ENCODE results near the gene WAPL.
"Not testable (repeated sequence)": the region's sequence is repeated elsewhere in the genome, so short reads cannot be mapped to it uniquely, and the experiment has no call there.

WAPL gene

GRCh38 chr10:86521678-86522509 is at the start of gene WAPL:
TSS of gene WAPL (minus strand) at chr10:86521792. CDS start at chr10:86518069, 3,723 bp downstream.
- peak; percentile 71 for DNase-seq

DNA sequence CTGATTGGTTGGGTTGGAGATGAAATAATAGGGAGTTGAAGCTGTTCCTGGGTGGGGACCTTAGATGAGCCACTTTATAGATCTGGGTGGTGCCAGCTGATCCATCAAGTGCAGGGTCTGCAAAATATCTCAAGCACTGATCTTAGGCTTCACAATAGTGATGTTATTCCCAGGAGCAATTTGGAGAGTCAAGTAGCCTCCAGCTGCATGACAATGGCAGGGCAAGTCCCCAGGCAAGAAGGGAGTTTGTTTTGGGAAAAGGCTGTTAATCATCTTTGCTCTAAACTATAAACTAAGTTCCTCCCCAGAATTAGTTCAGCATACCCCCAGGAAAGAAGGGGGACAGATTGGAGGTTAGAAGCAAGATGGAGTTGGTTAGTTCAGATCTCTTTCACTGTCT is 47.7 kb upstream of the WAPL start:
- DNase-seq: no peak

- not testable (repeated sequence) for DNase-seq
These were observed 44.9 kb upstream of the WAPL start for GRCh38 chr10:86566518-86566917.

GRCh38 chr10:86563338-86563737 is 41.7 kb upstream of the WAPL start:
- DNase-seq: not testable (repeated sequence)

DNA sequence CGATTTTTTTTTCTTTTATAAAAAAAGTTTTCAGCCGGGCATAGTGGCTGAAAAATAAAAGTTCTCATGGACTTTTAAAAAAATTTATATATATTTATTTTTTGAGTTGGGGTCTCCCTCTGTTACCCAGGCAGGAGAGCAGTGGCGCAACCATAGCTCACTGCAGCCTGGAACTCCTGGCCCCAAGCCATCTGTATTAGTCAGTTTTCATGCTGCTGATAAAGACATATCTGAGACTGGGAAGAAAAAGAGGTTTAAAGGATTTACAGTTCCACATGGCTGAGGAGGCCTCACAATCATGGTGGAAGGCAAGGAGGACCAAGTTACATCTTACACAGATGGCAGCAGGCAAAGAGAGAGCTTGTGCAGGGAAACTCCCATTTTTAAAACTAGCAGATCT is 37.1 kb upstream of the WAPL start:
- DNase-seq: not testable (repeated sequence)

- no peak for DNase-seq
These were observed 35.5 kb upstream of the WAPL start for GRCh38 chr10:86556933-86557649.

GRCh38 chr10:86556532-86556931 is 34.9 kb upstream of the WAPL start:
- DNase-seq: no peak

DNA sequence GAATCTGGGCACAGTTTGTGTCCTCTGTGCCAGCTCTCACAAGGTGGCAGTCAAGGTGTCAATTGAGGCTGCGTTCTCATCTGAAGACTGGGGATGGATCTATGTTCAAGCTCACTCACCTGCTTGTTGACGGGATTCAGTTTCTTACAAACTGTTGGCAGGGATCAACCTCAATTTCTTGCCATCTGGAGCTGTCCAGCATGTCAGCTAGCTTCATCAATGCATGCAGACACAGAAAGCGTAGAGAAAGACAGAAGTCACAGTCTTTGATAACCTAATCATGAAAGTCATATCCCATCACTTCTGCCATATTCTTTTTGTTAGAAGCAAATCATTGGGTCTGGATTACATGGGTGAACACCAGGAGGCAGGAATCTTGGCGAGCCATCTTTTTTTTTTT is 32.0 kb upstream of the WAPL start:
- no peak for DNase-seq

GRCh38 chr10:86553213-86553612 is 31.6 kb upstream of the WAPL start:
- no peak for DNase-seq

GRCh38 chr10:86547296-86547695 is 25.7 kb upstream of the WAPL start:
- no peak for DNase-seq

DNA sequence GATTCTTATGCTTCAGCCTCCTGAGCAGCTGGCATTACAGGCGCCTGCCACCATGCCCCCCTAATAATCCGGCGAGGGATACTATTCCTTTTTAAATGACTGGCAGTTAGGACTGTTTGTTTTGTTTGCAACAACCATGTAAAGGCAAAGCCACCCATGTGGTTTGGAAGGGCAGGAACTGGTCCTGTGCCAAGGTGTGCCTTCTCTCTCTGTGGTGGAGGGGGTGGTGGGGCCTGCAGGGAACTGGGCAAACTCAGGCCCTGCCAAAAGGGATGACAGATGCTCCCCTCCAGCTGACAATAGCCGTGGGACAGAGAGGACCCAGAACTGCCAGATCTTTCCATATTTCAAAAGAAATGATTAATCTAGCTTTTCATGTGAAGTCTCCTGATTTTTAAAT is 23.5 kb upstream of the WAPL start:
- DNase-seq: peak; percentile 32

GRCh38 chr10:86540016-86540415 is 18.4 kb upstream of the WAPL start:
- no peak for DNase-seq

GRCh38 chr10:86538547-86538946 is 17.0 kb upstream of the WAPL start:
- no peak for DNase-seq

DNA sequence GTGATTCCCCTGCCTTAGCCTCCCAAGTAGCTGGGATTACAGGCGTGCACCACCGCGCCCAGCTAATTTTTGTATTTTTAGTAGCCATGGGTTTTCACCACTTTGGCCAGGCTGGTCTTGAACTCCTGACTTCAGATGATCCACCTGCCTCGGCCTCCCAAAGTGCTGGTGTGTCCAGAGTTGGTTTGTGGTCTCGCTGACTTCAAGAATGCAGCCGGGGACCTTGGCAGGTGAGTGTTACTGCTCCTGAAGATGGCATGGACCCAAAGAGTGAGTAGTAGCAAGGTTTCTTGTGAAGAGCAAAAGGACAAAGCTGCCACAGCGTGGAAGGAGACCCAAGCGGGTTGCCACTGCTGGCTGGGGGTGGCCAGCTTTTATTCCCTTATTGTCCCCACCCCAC is 16.4 kb upstream of the WAPL start:
- DNase-seq: not testable (repeated sequence)

DNA sequence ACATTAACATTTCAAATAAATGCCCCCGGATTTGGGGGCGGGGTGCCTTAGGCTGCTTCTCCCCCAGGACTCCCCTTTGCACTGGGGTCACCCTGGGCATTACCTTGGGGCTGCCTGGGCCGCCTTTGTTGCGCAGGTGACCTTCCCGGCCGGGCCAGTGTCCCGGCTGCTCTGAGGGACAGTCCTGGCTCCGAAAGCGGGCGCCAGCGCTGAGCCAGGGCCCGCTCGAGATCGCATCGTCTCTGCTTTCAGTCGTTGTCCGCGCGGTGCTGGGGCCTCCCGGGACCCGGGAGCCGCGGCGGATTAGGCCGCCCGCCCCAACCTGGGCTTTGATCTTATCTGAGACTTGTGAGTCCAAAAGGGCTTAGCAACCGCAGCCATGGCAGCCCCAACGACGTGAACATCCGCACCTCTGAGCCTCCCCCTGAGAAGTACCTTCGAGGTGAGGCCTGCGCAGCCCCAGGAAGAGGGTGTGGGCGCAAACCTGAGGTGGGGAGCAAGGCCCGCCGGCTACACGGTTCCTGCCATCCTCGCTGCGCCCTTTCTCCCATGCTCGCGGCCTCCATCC is 14.8 kb upstream of the WAPL start:
- no peak for DNase-seq

GRCh38 chr10:86535132-86535882 is 13.7 kb upstream of the WAPL start:
- DNase-seq: no peak

GRCh38 chr10:86533328-86533727 is 11.7 kb upstream of the WAPL start:
- DNase-seq: no peak

DNA sequence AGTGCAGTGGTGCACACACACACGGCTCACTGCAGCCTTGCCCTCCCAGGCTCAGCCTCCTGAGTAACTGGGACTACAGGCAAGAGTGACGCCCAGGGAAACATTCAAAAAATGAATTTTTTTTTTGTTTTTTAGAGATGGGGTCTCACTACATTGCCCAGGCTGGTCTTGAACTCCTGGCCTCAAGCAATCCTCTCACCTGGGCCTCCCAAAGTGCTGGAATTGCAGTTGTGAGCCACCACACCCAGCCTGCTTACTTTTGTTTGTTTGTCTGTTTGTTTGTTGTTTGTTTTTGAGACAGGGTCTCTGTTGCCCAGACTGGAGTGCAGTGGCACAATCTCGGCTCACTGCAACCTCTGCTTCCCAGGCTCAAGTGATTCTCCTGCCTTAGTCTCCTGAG is 7.1 kb upstream of the WAPL start:
- not testable (repeated sequence) for DNase-seq

DNA sequence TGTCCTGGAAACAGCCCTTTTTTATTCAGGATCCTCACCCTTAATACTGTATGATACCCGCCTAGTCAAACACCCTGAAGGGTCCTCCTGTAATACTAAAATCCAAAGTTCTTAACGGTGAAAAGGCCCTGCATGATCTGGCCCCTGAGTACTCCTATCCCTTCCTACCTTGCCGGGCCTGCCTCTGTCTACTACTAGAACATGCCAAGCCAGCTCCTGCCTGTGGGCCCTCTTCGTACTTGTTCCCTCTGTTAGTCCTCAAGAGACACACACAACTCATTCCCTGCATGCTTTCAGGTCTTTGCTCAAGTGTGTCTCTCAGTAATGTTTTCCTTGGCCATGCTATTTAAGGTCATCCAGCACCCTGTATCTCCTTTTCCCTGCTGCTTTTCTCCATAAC is 5.0 kb upstream of the WAPL start:
- DNase-seq: no peak

- not testable (repeated sequence) for DNase-seq
These were observed 4.1 kb upstream of the WAPL start for GRCh38 chr10:86525713-86526112.

- DNase-seq: no peak
These were observed 2.8 kb upstream of the WAPL start for GRCh38 chr10:86524225-86524962.

DNA sequence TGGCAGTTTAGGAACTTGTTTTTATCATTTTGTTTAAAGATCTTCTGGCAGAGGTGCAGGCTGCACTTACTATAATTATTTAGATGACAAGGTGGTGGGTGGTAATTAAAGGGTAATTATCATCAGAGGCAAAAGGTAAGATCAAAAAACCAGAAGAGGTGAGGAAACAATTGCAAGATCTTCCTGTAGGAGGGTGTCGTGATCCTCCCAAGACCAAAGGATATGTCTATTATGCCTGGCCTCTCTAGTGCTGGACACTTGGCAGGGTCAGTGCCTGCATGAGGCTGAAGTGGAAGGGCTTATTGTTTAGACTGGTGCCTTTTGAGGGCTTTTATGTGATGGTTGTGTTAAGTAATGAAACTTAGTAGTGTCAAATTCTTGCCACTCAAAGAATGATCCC is 1.8 kb upstream of the WAPL start:
- DNase-seq: no peak

DNA sequence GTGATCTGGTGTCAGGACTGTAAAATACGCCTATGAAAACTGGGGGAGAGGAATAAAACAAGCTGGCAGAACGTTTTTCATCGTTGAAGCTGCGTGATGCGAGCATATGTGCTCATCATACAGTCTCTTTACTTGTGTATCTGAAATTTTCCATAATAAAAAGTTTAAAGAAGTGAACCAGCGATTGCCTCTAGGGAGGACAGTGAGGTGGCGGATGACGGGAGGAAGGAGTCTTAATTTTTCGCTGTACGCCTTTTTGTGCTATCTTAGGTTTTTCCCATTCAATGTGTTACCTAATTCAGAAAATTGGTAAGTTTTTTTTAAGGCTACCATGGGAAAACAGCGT is 891 bp upstream of the WAPL start:
- DNase-seq: no peak
